Stimulated activated memory B cell treated with anti-CD40 and anti-IgM and Interleukin-4, amounts not matched to agents 10 μg/mL and 1 μg/mL and 100 μg/mL, for 72 hours (primary cell): ENCODE results near the gene ABHD2.
"Not testable (repeated sequence)": the region's sequence is repeated elsewhere in the genome, so short reads cannot be mapped to it uniquely, and the experiment has no call there.

Source experiments
- ATAC-seq: fragments of 150-1000 bp; cut with Tn5 transposase; 2 replicates; pipeline ENCODE4 v1.10.0; 2021
- H3K27ac Mint-ChIP-seq: one replicate; pipeline ENCODE4 v1.8.0; 2022; ENCODE audit warnings: mild to moderate bottlenecking, mixed read lengths
- H3K27me3 Mint-ChIP-seq: one replicate; pipeline ENCODE4 v1.8.0; 2022; ENCODE audit warnings: mixed read lengths
- H3K36me3 Mint-ChIP-seq: one replicate; pipeline ENCODE4 v1.8.0; 2022; ENCODE audit warnings: mixed read lengths
- H3K4me1 Mint-ChIP-seq: one replicate; pipeline ENCODE4 v1.8.0; 2022; ENCODE audit warnings: mixed read lengths
- H3K4me3 Mint-ChIP-seq: one replicate; pipeline ENCODE4 v1.8.0; 2022; ENCODE audit warnings: mild to moderate bottlenecking, moderate library complexity, mixed read lengths
- H3K9me3 Mint-ChIP-seq: one replicate; pipeline ENCODE4 v1.8.0; 2022; ENCODE audit warnings: mixed read lengths

The ABHD2 gene, protein sequence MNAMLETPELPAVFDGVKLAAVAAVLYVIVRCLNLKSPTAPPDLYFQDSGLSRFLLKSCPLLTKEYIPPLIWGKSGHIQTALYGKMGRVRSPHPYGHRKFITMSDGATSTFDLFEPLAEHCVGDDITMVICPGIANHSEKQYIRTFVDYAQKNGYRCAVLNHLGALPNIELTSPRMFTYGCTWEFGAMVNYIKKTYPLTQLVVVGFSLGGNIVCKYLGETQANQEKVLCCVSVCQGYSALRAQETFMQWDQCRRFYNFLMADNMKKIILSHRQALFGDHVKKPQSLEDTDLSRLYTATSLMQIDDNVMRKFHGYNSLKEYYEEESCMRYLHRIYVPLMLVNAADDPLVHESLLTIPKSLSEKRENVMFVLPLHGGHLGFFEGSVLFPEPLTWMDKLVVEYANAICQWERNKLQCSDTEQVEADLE

DNA sequence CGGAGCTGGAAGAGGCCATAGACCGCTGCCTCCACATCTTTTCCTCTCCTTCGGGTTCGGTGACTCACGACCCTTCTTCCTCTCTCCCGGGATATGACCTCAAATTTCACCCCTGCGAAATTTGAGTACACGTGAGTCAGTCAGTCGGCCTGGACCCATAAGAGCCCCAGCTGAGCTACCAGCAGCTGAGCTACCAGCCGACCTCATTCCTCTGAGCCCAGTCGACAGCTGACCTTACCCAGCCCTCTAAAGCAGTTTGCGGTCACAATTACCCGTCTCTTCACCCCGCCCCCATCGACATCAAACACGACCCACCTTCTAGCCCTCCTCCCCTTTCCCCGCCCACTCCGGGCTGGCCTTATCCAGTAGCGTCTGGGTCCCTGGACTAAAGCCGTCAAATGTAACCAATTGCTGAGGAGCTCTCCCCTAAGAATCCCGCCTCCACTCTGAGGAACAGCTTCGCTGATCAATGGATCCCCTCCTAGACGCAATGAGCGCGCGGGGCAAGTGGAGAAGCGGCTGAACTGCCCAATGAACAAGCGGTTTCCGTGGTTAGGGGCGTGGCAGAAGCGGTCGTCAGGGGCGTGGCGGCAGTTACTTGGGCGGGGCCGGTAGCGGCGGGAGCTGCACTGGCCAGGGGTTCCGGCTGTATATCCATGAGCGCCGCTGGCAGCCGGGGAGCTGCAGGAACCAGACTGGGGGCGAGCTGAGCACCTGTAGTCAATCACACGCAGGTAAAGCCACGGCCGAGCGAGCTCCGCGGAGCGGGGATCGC is at the start of gene ABHD2:
Gene ABHD2 (plus strand): TSS at position 627 of the 775 bp plus-strand sequence. CDS start 27,872 bp downstream, outside the sequence.
- peak; percentile 99 for ATAC-seq
- Mint-ChIP-seq H3K4me1 (peaks cover 31% of the 10 kb centered on the region), H3K36me3 (no peaks in the 10 kb centered on the region)

DNA sequence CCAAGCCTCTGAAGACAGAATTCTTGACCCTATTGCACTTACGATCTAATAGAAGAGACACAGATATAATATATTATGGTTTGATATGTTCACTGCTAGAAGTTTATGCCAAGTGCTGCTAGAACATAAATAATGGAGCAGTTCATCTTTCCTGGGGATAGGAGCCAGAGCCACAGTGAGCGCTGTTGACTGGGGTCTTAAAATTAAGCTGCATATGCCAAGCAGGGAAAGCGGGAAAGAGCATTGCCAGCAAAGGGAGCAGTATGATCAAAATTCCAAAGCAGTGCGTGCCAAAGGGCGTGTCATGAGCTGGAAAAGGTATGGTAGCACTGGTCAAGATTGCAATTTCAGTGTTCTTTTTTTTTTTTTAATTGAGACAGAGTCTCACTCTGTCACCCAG is 49.1 kb upstream of the ABHD2 start:
- no peak overlapping the region for H3K4me3 Mint-ChIP-seq
- no peak overlapping the region for H3K27ac Mint-ChIP-seq
- H3K27me3 Mint-ChIP-seq, result peaks cover 49% of the 10 kb centered on the region
- ATAC-seq, result no peak
- H3K4me1 Mint-ChIP-seq, result no peaks in the 10 kb centered on the region
- H3K9me3 Mint-ChIP-seq, result peaks cover 6% of the 10 kb centered on the region
- H3K36me3 Mint-ChIP-seq, result no peaks in the 10 kb centered on the region

More for the DNA sequence above, at the start of gene ABHD2:
- H3K27me3 Mint-ChIP-seq, result no peaks in the 10 kb centered on the region
- H3K4me3 Mint-ChIP-seq, result no peak within 1 kb of the TSS
- no peak within 1 kb of the TSS for H3K27ac Mint-ChIP-seq
- no peaks in the 10 kb centered on the region for H3K9me3 Mint-ChIP-seq

DNA sequence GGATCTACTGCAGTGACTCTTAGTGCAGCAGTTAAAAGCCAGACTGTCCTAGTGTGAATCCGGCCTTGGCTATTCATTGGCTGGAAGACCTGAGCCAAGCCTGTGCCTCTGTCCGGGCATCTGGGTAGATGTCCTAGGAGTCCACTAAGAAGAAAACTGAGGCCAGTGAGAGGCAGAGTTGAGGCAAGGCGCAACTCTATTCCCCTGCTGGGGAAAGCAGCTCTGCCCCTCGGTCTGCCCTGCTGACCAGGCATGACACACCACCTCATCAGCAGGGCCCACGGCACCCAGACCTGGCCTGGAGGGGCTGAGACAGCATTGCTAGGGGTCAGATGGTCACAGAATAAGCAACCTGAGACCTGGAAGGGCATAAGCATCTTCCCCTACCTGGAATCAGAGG is 46.7 kb upstream of the ABHD2 start:
- Mint-ChIP-seq H3K9me3 (peaks cover 7% of the 10 kb centered on the region), H3K36me3 (no peaks in the 10 kb centered on the region), H3K4me3 (no peak overlapping the region), H3K27me3 (peaks cover 49% of the 10 kb centered on the region), H3K27ac (no peak overlapping the region), H3K4me1 (no peaks in the 10 kb centered on the region)
- ATAC-seq, result no peak

DNA sequence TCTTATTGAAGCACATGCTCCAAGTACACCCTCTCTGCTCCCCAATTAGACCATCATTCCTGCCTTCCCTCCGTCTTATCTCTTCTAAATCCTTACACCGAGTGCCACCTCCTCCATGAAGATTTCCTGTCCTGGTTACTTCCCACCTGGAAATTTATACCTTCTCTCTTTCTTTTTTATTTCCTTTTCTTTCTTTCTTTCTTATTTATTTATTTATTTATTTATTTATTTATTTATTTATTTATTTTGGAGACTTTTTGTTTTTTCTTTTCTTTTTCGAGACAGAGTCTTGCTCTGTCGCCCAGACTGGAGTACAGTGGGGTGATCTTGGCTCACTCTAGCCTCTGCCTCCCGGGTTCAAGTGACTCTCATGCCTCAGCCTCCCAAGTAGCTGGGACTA is 45.9 kb upstream of the ABHD2 start:
- peaks cover 41% of the 10 kb centered on the region for H3K27me3 Mint-ChIP-seq
- no peaks in the 10 kb centered on the region for H3K36me3 Mint-ChIP-seq
- H3K4me1 Mint-ChIP-seq, result no peaks in the 10 kb centered on the region
- H3K9me3 Mint-ChIP-seq, result peaks cover 7% of the 10 kb centered on the region
- no peak overlapping the region for H3K27ac Mint-ChIP-seq
- H3K4me3 Mint-ChIP-seq, result no peak overlapping the region
- ATAC-seq, result no peak

DNA sequence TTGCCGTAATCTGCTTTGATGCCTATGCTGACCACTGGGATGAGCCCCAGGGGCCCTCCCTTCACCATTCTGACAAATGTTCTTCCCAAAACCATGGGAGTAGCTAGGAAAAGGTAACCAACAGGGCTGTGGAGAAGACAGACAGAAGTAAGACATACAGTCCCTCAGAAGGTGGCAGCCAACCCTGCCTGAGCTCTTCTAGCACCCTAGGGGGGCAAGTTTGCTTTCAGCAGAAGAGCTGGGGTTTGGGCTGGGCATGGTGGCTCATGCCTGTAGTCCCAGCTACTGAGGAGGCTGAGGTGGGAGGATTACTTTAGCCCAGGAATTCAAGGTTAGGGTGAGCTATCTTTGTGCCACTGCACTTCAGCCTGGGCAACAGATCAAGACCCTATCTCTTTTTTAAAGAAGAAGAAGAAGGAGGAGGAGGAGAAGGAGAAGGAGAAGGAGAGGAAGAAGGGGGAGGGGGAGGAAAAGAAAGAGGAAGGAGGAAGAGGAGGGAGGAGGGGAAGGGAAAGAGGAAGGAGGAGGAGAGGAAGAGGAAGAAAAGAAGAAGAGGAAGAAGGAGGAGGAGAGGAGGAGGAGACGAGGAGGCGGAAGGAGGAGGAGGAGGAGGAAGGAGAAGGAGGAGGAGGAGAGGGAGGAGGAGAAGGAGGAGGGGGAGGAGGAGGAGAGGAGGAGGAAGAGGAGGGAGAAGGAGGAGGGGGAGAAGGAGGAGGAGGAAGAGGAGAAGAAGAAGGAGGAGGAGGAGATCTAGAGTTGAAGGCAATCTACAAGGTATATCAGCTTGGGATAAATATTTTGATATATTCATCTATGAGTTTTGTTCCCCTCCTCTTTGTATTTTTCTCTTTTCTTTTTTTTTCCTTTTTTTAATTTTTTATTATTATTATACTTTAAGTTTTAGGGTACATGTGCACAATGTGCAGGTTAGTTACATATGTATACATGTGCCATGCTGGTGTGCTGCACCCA is 44.9 kb upstream of the ABHD2 start:
- ATAC-seq, result no peak
- Mint-ChIP-seq H3K27me3 (peaks cover 31% of the 10 kb centered on the region), H3K27ac (no peak overlapping the region), H3K36me3 (no peaks in the 10 kb centered on the region), H3K4me1 (no peaks in the 10 kb centered on the region), H3K9me3 (peaks cover 7% of the 10 kb centered on the region), H3K4me3 (no peak overlapping the region)

DNA sequence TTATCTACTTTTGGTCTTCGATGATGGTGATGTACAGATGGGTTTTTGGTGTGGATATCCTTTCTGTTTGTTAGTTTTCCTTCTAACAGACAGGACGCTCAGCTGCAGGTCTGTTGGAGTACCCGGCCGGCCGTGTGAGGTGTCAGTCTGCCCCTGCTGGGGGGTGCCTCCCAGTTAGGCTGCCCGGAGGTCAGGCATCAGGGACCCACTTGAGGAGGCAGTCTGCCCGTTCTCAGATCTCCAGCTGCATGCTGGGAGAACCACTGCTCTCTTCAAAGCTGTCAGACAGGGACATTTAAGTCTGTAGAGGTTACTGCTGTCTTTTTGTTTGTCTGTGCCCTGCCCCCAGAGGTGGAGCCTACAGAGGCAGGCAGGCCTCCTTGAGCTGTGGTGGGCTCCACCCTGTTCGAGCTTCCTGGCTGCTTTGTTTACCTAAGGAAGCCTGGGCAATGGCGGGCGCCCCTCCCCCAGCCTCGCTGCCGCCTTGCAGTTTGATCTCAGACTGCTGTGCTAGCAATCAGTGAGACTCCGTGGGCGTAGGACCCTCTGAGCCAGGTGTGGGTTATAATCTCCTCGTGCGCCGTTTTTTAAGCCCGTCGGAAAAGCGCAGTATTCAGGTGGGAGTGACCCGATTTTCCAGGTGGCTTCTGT is 39.1 kb upstream of the ABHD2 start:
- not testable (repeated sequence) for H3K9me3 Mint-ChIP-seq, H3K4me1 Mint-ChIP-seq, H3K4me3 Mint-ChIP-seq, ATAC-seq, H3K27ac Mint-ChIP-seq, H3K36me3 Mint-ChIP-seq
- H3K27me3 Mint-ChIP-seq, result peaks cover 32% of the 10 kb centered on the region

DNA sequence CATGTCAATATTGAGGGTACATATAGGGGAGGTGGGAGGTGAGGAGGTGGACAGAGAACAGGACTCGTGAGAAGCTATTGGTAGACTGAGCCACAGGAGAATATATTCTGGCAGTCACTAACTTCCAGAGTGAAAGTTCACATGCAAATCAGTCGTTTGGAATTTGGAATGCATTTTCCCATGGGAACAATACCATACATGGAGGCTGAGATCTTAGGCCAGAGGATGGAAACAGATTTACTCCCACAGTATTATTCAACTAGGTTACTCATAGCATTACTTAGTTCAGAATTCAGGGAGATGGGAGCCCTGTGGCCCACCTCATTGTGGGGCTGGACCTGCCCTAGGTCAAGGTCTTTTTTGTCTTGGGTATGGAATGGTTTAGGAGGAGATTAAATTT is 36.4 kb upstream of the ABHD2 start:
- no peaks in the 10 kb centered on the region for H3K4me1 Mint-ChIP-seq
- peaks cover 32% of the 10 kb centered on the region for H3K27me3 Mint-ChIP-seq
- ATAC-seq, result no peak
- no peaks in the 10 kb centered on the region for H3K9me3 Mint-ChIP-seq
- H3K36me3 Mint-ChIP-seq, result no peaks in the 10 kb centered on the region
- no peak overlapping the region for H3K4me3 Mint-ChIP-seq
- H3K27ac Mint-ChIP-seq, result no peak overlapping the region

DNA sequence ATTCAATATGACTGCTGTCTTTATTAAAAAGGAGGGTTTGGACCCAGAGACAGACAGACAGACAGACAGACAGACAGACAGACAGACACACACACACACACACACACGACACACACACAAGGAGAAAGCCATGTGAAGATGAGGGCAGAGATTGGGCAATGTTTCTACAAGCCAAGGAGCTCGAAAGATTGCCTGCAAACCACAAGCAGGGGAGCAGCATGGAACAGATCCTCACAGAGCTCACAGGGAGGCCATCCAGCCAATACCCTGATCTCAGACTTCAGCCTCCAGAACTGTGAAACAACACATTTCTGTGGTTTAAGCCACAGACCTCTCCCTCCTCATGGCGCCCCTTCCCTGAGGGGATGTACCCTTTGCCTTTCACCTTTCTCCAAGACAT is 35.8 kb upstream of the ABHD2 start:
- H3K4me1 Mint-ChIP-seq, result peaks cover 4% of the 10 kb centered on the region
- H3K4me3 Mint-ChIP-seq, result no peak overlapping the region
- no peak overlapping the region for H3K27ac Mint-ChIP-seq
- peaks cover 38% of the 10 kb centered on the region for H3K27me3 Mint-ChIP-seq
- H3K36me3 Mint-ChIP-seq, result no peaks in the 10 kb centered on the region
- no peak for ATAC-seq
- no peaks in the 10 kb centered on the region for H3K9me3 Mint-ChIP-seq

DNA sequence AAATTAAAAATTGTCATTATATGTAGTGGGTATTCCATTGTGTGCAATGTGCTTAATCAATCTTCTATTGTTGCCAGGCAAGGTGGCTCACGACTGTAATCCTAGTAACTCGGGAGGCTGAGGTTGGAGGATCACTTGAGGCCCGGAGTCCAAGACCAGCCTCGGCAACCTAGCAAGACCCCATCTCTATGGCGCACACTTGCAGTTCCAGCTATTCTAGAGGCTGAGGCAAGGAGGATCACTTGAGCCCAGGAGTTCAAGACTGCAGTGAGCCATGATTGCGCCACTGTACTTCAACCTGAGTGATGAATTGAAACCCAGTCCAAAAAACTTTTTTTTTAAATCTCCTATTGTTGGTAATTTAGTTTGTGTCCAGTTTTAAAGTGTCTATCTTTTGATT is 33.4 kb upstream of the ABHD2 start:
- Mint-ChIP-seq H3K4me1 (peaks cover 9% of the 10 kb centered on the region), H3K27ac (no peak overlapping the region), H3K9me3 (no peaks in the 10 kb centered on the region), H3K27me3 (peaks cover 44% of the 10 kb centered on the region), H3K36me3 (no peaks in the 10 kb centered on the region), H3K4me3 (no peak overlapping the region)
- ATAC-seq, result no peak

DNA sequence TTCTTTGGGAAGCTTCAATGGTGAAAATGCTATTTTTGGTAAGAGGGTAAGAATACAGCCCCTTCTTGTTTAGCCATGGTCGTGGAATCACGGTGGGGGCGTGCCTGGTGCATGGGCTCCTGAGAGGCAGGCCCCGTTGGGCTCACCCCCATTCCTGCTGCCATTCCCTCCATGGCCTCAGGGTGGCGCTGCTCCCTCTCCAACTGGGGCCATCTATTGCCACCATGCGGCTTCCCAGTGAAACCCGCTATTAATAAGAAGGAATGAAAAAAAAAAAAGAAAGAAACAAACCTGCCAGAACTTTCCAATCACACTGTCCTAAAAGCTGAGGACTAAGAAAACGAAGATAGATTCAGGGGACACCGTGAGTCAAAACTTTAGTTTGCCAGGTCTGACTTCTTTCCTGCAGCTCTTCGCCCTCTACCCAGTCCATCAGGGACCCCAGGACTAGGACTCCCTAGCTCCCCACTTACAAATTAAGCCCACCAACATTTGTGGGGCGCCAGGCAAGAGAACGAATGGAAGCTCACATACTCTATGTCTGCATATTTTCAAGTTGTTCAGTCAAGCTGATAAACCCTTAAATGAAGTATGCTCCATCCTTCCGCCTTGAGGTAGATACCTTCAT is 30.6 kb upstream of the ABHD2 start:
- peak; percentile 77 for ATAC-seq
- Mint-ChIP-seq H3K27ac (no peak overlapping the region), H3K4me1 (peaks cover 9% of the 10 kb centered on the region), H3K4me3 (no peak overlapping the region), H3K9me3 (no peaks in the 10 kb centered on the region), H3K27me3 (peaks cover 27% of the 10 kb centered on the region), H3K36me3 (no peaks in the 10 kb centered on the region)

DNA sequence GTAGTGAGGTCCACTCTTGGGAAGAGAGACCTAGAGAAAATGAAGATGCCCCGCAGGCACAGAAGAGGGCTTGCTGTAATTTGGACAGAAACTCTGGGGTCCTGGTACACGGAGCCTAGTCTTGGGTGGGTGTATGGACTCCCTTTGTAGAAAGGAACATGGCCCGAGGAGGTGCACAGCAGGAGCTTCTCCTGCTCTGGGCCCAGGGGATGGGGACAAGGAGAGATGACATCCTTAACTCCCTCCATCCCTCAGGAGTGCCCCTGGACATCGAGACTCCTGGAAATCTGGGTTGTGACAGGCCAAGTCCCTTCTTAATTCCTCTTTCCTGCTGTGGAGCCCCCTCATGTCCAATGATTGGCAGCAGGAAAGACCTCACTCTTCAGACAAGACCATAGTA is 29.9 kb upstream of the ABHD2 start:
- ATAC-seq, result no peak
- Mint-ChIP-seq H3K4me1 (peaks cover 9% of the 10 kb centered on the region), H3K27me3 (peaks cover 27% of the 10 kb centered on the region), H3K36me3 (no peaks in the 10 kb centered on the region), H3K9me3 (no peaks in the 10 kb centered on the region), H3K4me3 (no peak overlapping the region), H3K27ac (no peak overlapping the region)

DNA sequence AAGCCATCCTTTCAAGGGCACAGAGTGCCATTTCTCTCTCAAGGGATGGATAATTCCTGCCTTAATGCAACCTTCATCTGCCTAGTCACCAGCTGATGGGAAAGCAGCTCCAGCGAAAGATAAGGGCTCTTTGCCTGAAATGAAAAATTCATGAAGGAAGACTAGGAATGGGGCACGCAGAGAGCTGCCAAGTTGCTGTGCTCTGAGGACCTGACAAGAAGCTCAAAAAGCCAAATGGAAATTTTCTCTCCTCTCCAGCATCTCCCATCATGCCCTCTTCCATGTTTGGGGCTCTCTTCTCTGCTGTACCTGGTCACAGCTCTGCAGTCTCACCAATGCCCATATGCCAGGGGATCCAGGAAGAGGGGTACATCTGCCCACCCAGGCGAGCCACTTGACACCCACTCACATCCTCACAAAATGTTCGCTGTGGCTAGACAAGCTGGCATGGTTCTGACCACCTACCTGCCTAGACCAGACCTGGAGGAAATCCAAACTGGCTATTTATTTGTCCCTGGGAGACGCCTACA is 29.3 kb upstream of the ABHD2 start:
- H3K4me3 Mint-ChIP-seq, result no peak overlapping the region
- H3K4me1 Mint-ChIP-seq, result peaks cover 9% of the 10 kb centered on the region
- no peaks in the 10 kb centered on the region for H3K9me3 Mint-ChIP-seq
- ATAC-seq, result no peak
- H3K36me3 Mint-ChIP-seq, result no peaks in the 10 kb centered on the region
- H3K27ac Mint-ChIP-seq, result no peak overlapping the region
- H3K27me3 Mint-ChIP-seq, result peaks cover 27% of the 10 kb centered on the region

DNA sequence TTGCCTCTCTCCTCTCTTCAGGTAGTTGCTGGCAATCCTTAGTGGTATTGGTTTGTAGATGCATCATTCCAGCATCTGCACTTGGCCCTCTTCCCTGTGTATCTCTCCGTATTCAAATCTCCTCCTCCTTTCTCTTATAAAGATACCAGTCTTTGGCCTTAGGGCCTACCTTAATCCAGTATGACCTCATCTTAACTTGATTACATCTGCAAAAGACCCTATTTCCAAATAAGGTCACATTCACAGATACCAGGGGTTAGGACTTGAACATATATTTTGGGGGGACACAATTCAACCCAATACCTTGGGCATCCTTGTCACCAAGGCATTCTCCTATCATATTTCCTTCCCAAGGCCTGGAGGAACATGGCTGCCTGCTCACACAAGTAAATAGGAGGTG is 22.0 kb upstream of the ABHD2 start:
- Mint-ChIP-seq H3K4me1 (peaks cover 10% of the 10 kb centered on the region), H3K27ac (no peak overlapping the region), H3K36me3 (peaks cover 25% of the 10 kb centered on the region), H3K27me3 (no peaks in the 10 kb centered on the region), H3K9me3 (peaks cover 14% of the 10 kb centered on the region), H3K4me3 (no peak overlapping the region)
- no peak for ATAC-seq

DNA sequence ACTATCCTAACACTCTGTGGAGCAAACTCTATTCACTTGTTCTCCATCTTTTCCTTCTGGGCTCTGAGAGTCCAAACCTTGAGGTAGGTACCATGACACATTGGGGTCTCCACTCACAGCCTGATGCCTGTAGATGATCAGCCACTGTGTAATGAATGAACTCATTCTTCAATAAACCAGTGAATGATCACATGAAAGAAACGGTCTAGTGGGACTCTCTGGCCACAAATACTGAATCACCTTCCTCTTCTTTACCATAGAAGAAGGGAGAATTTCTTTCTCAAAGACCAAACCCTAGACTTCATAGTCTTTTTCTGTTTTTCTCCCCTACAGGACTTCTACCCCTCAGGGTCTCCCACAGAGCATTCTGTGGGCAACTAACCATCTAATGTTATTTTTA is 20.5 kb upstream of the ABHD2 start:
- H3K4me1 Mint-ChIP-seq, result peaks cover 10% of the 10 kb centered on the region
- peak overlapping the region; percentile 1 for H3K4me3 Mint-ChIP-seq
- H3K27ac Mint-ChIP-seq, result peak overlapping the region; percentile 55
- H3K27me3 Mint-ChIP-seq, result peaks cover 8% of the 10 kb centered on the region
- peak; percentile 67 for ATAC-seq
- H3K36me3 Mint-ChIP-seq, result peaks cover 25% of the 10 kb centered on the region
- H3K9me3 Mint-ChIP-seq, result peaks cover 14% of the 10 kb centered on the region
